Upper lobe of left lung (tissue), 6 donors: ENCODE measurements around the gene GTSE1. TPM values are rescaled to one million over a fixed set of nuclear protein-coding genes. Genes with fewer than 3 reads are reported as not detected.
A peak's percentile ranks its signal among the peaks of the same experiment; 100 is the strongest.

Experiments used
- ATAC-seq, 2 donors: fragments of 200-7000 bp; cut with Tn5 transposase; one replicate each; pipeline ENCODE4 v1.9.1; 2022; ENCODE audit warnings: mild to moderate bottlenecking in 2 of 2, moderate library complexity in 2 of 2; ENCODE audit not compliant: low FRiP score in 2 of 2
- DNase-seq, 2 donors: peaks; one replicate each; pipeline ENCODE4 v3.0.0-alpha.2; 2019 to 2020
- H3K27ac ChIP-seq, 4 donors: fragments of 200-600 bp; sonication (generic); one replicate each; pipeline ENCODE4 v1.5.1; 2016 to 2019
- H3K27me3 ChIP-seq, 4 donors: fragments of 200-600 bp; sonication (generic); one replicate each; pipeline ENCODE4 v1.5.1; 2017 to 2019
- H3K36me3 ChIP-seq, 4 donors: fragments of 200-600 bp; sonication (generic); one replicate each; pipeline ENCODE4 v1.5.1; 2016 to 2019
- H3K4me1 ChIP-seq, 4 donors: fragments of 200-600 bp; sonication (generic); one replicate each; pipeline ENCODE4 v1.5.1; 2018 to 2019
- H3K4me3 ChIP-seq, 4 donors: fragments of 200-600 bp; sonication (generic); one replicate each; pipeline ENCODE4 v1.5.1; 2017 to 2019; ENCODE audit warnings: mild to moderate bottlenecking in 2 of 4, moderate library complexity in 1 of 4
- H3K9me3 ChIP-seq, 4 donors: fragments of 200-600 bp; sonication (generic); one replicate each; pipeline ENCODE4 v1.5.1; 2018 to 2019
- CTCF ChIP-seq, 6 experiments: fragments of 450-650 bp in 4 of 6; fragments of 200-600 bp in 2 of 6; sonication (generic) in 2 of 6; IDR thresholded peaks; one replicate each; pipeline ENCODE4 v1.5.1; 2016 to 2019; ENCODE audit warnings: antibody characterized with exemption in 6 of 6
- EP300 ChIP-seq, 4 donors: sonication (generic); formaldehyde crosslinking; IDR thresholded peaks; one replicate each; pipeline ENCODE4 v1.5.1; 2017; ENCODE audit warnings: antibody characterized with exemption in 4 of 4, control low read depth in 2 of 4
- POLR2A ChIP-seq, 4 donors: fragments of 450-650 bp; IDR thresholded peaks; one replicate each; pipeline ENCODE4 v1.5.1; 2016 to 2017; ENCODE audit warnings: antibody characterized with exemption in 4 of 4, mild to moderate bottlenecking in 2 of 4
- POLR2AphosphoS5 ChIP-seq, 2 donors: sonication (generic); formaldehyde crosslinking; IDR thresholded peaks; one replicate each; pipeline ENCODE4 v1.5.1; 2017; ENCODE audit warnings: antibody characterized with exemption in 2 of 2
- WGBS, 2 donors: methylation state at CpG; one replicate each; pipeline ENCODE4 v1.1.5; 2017 to 2018; 5-methylcytosine and 5-hydroxymethylcytosine counted together
- total RNA-seq, 6 donors: library from RNA; depleted of rRNA in 4 of 6; stranded (reverse); fragments of >200 nt in 4 of 6; gene quantifications; one replicate each; pipeline versions ENCODE4 v1.1.0 to v1.2.1, GENCODE V29; 2016 to 2021
- donor health status: DM: no; HTN: no; CAD: no; lungs with moderate emphysema.
- donor health status: DM: no; HTN: yes; CAD: no; lungs with severe emphysema.

GTSE1 gene
- total RNA-seq, 6 donors from 2014 or later: 0.30 to 4.4 (median 1.4) TPM; not detected in 1

GRCh38 chr22:46364341-46365165 lies 67.9 kb downstream of the GTSE1 start:
- Histone ChIP-seq H3K9me3 (no peaks in the 10 kb centered on the region), H3K27me3 (no peaks in the 10 kb centered on the region), H3K4me3 (no peak overlapping the region), H3K27ac (no peak overlapping the region), H3K4me1 (peaks cover 0 to 4% (median 0%) of the 10 kb centered on the region in 4 donors), H3K36me3 (peaks cover 0 to 41% (median 15%) of the 10 kb centered on the region in 4 donors)
- 87 to 100% methylated on average over 2 to 22 of the region's 26 CpGs for WGBS, 2 donors
- ATAC-seq: no peak
- DNase-seq: peak in 1 of 2 donors; percentile 79
- TF ChIP-seq POLR2A (IDR thresholded peaks at IDR 0.05): no peak
- no peak for TF ChIP-seq CTCF (IDR thresholded peaks at IDR 0.05)
- no peak for TF ChIP-seq EP300 (IDR thresholded peaks at IDR 0.05)
- no peak for TF ChIP-seq POLR2AphosphoS5 (IDR thresholded peaks at IDR 0.05)

DNA sequence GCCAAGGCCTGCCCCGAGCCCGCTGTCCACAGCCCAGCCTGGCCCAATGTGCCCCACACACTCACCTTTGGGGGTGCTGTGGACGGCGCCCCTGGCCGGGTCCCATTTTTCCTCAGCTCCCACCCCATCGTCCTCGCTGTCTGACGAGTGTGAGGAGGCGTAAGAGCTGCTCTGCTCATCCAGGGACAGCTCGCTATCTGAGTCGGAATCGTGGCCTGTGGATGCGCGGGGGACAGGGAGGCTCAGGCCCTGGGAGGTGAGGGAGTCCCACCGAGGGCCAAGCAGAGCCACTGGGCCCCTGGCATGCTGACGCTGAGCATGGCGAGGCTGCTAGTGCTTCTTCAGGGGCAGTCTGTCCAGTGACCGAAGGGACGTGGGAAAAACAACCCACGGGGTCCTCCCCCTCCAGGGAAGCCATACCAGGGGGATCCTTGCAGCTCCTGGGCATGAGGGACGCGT lies 68.5 kb downstream of the GTSE1 start:
- 92 to 94% methylated on average over 20 to 22 of the region's 22 CpGs for whole genome bisulfite sequencing, 2 donors
- no peak for TF ChIP-seq CTCF (IDR thresholded peaks at IDR 0.05)
- TF ChIP-seq POLR2AphosphoS5 (IDR thresholded peaks at IDR 0.05): no peak
- TF ChIP-seq POLR2A (IDR thresholded peaks at IDR 0.05): no peak
- no peak for TF ChIP-seq EP300 (IDR thresholded peaks at IDR 0.05)
- ATAC-seq (no peak), DNase-seq (peak in 1 of 2 donors; percentile 68)
- Histone ChIP-seq H3K27me3 (no peaks in the 10 kb centered on the region), H3K36me3 (peaks cover 0 to 41% (median 14%) of the 10 kb centered on the region in 4 donors), H3K9me3 (no peaks in the 10 kb centered on the region), H3K4me3 (no peak overlapping the region), H3K4me1 (peaks cover 0 to 4% (median 0%) of the 10 kb centered on the region in 4 donors), H3K27ac (no peak overlapping the region)

DNA sequence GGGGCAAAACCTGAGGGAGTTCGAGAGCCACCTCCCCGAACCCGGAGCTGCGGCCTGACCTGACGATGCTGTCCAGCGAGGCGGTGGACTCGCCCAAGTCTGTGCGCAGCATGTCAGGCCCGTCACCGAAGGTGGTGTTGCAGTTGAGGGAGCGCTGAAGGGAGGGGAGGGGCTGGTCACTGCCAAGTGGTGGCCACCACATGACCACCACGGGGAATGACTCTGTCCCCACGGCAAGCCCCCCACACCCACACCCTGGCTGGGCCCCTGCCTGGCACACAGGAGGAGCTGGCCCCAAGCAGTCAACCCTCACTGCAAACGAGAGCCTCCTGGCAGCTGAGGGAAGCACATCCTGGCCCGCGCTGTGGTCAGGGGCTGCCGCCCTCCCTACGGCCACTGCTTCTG lies 69.7 kb downstream of the GTSE1 start:
- DNase-seq (no peak), ATAC-seq (no peak)
- no peak for TF ChIP-seq POLR2A (IDR thresholded peaks at IDR 0.05)
- TF ChIP-seq CTCF (IDR thresholded peaks at IDR 0.05): no peak
- no peak for TF ChIP-seq POLR2AphosphoS5 (IDR thresholded peaks at IDR 0.05)
- no peak for TF ChIP-seq EP300 (IDR thresholded peaks at IDR 0.05)
- Histone ChIP-seq H3K9me3 (no peaks in the 10 kb centered on the region), H3K36me3 (peaks cover 0 to 41% (median 12%) of the 10 kb centered on the region in 4 donors), H3K4me1 (peaks cover 0 to 4% (median 0%) of the 10 kb centered on the region in 4 donors), H3K4me3 (no peak overlapping the region), H3K27ac (no peak overlapping the region), H3K27me3 (no peaks in the 10 kb centered on the region)
- 92 to 95% methylated on average over 11 to 12 of the region's 19 CpGs for WGBS, 2 donors

GRCh38 chr22:46366801-46367706 lies 70.4 kb downstream of the GTSE1 start:
- no peaks in the 10 kb centered on the region for H3K27me3 ChIP-seq
- peak in 1 of 2 donors; percentile 77 for DNase-seq
- peak overlapping the region in 1 of 4 donors; percentile 36 for H3K27ac ChIP-seq
- ATAC-seq: no peak
- peak overlapping the region in 1 of 4 donors; percentile 3 for H3K4me3 ChIP-seq
- 72 to 100% methylated on average over 1 to 37 of the region's 45 CpGs for WGBS, 2 donors
- peaks cover 0 to 38% (median 12%) of the 10 kb centered on the region in 4 donors for H3K36me3 ChIP-seq
- TF ChIP-seq POLR2AphosphoS5 (IDR thresholded peaks at IDR 0.05) (no peak), POLR2A (IDR thresholded peaks at IDR 0.05) (no peak), CTCF (IDR thresholded peaks at IDR 0.05) (no peak), EP300 (IDR thresholded peaks at IDR 0.05) (no peak)
- H3K4me1 ChIP-seq: peaks cover 0 to 4% (median 0%) of the 10 kb centered on the region in 4 donors
- H3K9me3 ChIP-seq: no peaks in the 10 kb centered on the region
